ENCODE results near the gene HNRNPUL2.
A peak's percentile ranks its signal among the peaks of the same experiment; 100 is the strongest.
"Not testable (repeated sequence)": the region's sequence is repeated elsewhere in the genome, so short reads cannot be mapped to it uniquely, and the experiment has no call there.

The HNRNPUL2 gene

GRCh38 chr11:62727165-62727871 is at the start of gene HNRNPUL2:
Gene HNRNPUL2, minus strand, starts transcription at chr11:62727457. Its CDS starts 301 bp downstream, at chr11:62727156.
- DNase-seq (ENCODE audit: low spot score): peak; percentile 99

GRCh38 chr11:62775646-62776045 is 48.4 kb upstream of the HNRNPUL2 start:
- no peak for DNase-seq (ENCODE audit: low spot score)

DNA sequence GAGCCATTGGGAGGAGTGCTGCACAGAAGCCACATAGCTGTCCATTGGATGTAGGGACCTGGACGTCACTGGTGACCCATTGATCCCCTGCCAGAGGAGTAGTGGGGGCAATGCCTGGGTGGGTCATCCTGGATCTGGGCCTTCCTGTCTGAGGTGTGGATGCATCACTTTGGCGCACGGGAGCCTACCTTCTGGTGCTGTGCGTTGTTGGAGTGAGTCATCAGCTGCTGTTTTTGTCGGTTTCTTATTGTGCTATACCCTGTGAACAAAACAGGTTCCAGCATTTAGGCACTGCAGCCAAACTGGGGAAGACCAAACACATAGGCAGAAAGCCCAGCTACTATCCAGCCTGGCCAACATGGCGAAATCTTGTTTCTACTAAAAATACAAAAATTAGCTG is 47.1 kb upstream of the HNRNPUL2 start:
- DNase-seq (ENCODE audit: low spot score): no peak

GRCh38 chr11:62771144-62772021 is 44.1 kb upstream of the HNRNPUL2 start, which contains the start of gene TAF6L:
Gene TAF6L, plus strand, starts transcription at chr11:62771396. Its CDS starts 4,388 bp downstream, at chr11:62775784.
- peak; percentile 95 for DNase-seq (ENCODE audit: low spot score)

GRCh38 chr11:62770778-62771143 is 43.5 kb upstream of the HNRNPUL2 start:
- no peak for DNase-seq (ENCODE audit: low spot score)

GRCh38 chr11:62760867-62761227 is 33.6 kb upstream of the HNRNPUL2 start:
- DNase-seq (ENCODE audit: low spot score): peak; percentile 7

- peak; percentile 3 for DNase-seq (ENCODE audit: low spot score)
Measured at GRCh38 chr11:62757846-62758788, 30.9 kb upstream of the HNRNPUL2 start.

- peak; percentile 3 for DNase-seq (ENCODE audit: low spot score)
Measured at GRCh38 chr11:62755086-62755615, 27.9 kb upstream of the HNRNPUL2 start.

DNA sequence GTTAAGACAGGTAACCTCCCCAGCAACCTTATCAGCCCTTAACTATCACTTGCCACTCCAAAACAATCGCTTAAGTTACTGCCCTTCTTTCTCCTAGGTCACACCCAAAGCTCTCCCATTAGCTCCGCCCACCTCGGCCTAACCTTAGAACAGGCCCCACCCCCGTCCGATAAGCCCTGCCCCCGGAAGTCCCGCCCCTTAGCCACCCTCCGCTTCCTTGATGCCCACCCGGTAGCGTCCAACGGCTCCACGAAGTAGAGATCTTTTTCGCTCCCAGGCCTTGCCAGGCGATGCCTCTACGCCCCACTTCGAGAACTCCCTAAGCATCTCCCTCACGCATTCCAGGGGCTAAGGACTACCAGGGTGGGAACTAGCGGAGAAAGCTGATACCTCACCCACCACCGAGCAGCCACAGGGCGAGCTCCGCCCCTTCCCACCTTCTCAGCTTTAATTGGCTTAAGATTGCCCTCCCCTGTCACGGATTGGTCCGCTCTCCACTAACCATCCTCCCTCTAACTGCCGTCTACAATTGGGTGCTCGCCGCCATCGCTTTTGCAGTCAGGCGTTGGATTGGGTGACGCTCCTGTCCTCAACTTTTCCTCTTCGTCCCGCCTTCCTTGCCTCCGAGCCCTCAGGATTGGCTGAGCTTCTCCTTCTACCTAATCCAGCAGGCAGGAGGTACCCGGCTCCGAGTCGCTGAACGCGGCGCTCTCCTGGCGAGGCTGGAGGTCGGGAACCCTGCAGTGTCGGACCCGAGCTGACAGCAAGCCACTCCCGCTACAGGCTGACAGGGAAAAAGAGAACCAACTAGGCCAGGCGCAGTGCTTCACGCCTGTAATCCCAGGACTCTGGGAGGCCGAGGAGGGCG is 26.7 kb upstream of the HNRNPUL2 start, which contains the start of gene ZBTB3:
ZBTB3 (minus strand) TSS at position 425 of the 868 bp plus-strand sequence. CDS start 496 bp downstream, outside the sequence.
- peak; percentile 99 for DNase-seq (ENCODE audit: low spot score)

- DNase-seq (ENCODE audit: low spot score): peak; percentile 4
Measured at GRCh38 chr11:62752994-62753735, 25.9 kb upstream of the HNRNPUL2 start.

DNA sequence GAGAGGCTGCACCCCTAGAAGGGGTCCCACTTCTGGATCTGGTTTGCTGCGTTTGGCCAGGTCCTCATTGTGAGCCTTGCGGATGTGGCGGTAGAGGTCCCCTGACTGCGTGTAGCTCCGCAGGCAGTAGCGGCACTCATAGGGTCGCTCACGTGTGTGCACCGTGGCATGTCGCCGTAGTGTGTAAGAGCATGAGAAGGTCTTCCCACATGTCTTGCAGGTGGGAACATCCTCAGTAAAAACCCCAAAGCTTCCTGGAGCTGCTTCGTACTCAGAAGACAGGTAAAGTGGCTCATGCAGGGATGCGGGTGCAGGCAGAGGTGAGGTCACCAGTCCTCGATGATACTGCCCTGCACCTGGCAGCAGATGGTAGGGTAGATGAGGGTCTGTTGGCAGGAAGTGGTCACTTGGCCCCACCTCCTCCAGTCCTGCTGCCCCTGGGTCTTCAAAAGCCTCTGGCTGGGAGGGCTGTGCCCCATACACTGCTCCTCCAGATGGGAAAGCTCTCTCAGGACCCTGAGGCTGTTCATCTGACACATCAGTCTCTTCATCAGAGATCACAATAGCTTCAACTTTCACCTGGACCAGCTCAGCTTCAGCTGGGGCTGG is 25.0 kb upstream of the HNRNPUL2 start:
- peak; percentile 4 for DNase-seq (ENCODE audit: low spot score)

- DNase-seq (ENCODE audit: low spot score): not testable (repeated sequence)
Measured at GRCh38 chr11:62749931-62750330, 22.7 kb upstream of the HNRNPUL2 start.

GRCh38 chr11:62747475-62748160 is 20.4 kb upstream of the HNRNPUL2 start:
- DNase-seq (ENCODE audit: low spot score): no peak

DNA sequence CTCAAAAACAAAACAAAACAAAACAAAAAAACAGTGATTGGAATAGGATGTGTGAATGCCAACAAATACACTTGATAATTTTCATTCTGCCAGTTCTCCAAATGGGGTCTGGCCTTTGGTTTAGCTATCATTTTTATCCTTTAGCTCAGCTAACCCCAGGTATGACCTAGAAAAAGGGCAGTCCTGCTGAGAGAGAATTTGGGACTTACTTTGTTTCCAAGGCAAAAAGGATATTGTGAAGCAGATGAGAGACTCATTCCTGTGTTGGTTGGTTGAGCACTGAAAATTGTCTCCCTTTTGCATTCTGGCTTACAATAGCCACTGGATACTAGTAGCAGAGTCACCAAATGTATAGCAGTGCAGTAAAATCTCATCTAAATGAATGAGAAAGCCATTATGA is 9.9 kb upstream of the HNRNPUL2 start:
- no peak for DNase-seq (ENCODE audit: low spot score)

- peak; percentile 56 for DNase-seq (ENCODE audit: low spot score)
Measured at GRCh38 chr11:62732830-62733229, 5.6 kb upstream of the HNRNPUL2 start.

- not testable (repeated sequence) for DNase-seq (ENCODE audit: low spot score)
Measured at GRCh38 chr11:62730076-62730475, 2.8 kb upstream of the HNRNPUL2 start.

- peak; percentile 88 for DNase-seq (ENCODE audit: low spot score)
Measured at GRCh38 chr11:62728171-62728988, 1.1 kb upstream of the HNRNPUL2 start, which contains the start of gene TTC9C. Gene TTC9C, plus strand, starts transcription at chr11:62728486. Its CDS starts 363 bp downstream, at chr11:62728849.

- DNase-seq (ENCODE audit: low spot score): peak; percentile 98
Measured at GRCh38 chr11:62727872-62728170, 564 bp upstream of the HNRNPUL2 start.

Data from hematopoietic multipotent progenitor cell treated with erythropoietin and hydrocortisone succinate and interleukin-3 and kit ligand, for 17 days (in vitro differentiated cells).